ENCODE data around the gene NR2F1.

The NR2F1 gene

GRCh38 chr5:93642526-93642925, 59.5 kb downstream of the NR2F1 start:
- no peak for DNase-seq
